Inflammatory macrophage (primary cell): ENCODE results near the gene MROH7.

ENCODE experiments used
- DNase-seq, 2 donors: peaks; one replicate each; pipeline ENCODE4 v3.0.0-alpha.2; 2020 to 2022

Gene MROH7

DNA sequence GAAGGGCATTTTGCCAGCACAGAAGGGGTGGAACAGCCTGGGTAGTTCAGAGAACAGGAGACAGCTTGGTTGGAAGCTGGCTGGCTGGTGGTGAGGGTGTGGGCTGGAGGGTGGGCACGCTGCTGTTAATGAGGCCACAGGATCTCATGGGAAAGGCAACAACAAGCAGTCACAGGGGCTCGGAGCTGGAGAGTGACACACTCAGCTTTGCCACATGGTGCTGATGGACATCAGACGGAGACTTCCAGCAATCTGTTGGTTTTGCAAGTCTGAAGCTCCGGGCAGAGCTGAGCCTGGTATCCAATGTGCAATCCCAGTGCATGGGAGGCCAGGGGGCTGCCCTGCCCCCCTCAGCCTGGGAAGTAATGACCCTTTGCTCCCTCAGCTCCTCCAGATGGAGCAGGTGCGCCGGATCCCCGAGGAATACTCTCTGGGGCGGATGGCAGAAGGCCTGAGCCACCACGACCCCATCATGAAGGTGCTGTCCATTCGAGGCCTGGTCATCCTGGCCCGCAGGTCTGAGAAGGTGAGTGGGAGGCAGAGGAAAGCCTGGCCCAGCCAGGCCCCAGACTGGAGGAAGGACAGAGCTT lies 58.4 kb downstream of the MROH7 start:
- no peak for DNase-seq

DNA sequence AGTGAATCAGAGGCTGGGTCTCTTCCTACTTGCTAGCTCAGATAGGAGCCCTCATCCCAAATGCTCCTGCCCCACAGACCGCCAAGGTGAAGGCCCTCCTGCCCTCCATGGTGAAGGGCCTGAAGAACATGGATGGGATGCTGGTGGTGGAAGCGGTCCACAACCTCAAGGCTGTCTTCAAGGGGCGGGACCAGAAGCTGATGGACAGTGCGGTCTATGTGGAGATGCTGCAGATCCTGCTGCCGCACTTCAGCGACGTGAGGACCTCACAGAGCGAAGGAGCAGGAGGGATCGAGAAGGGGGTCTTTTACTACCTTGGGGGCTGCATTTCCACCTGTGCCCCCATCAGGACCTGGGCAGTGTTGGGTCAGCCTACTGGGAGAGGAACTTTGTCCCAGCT lies 59.5 kb downstream of the MROH7 start:
- DNase-seq = no peak

DNA sequence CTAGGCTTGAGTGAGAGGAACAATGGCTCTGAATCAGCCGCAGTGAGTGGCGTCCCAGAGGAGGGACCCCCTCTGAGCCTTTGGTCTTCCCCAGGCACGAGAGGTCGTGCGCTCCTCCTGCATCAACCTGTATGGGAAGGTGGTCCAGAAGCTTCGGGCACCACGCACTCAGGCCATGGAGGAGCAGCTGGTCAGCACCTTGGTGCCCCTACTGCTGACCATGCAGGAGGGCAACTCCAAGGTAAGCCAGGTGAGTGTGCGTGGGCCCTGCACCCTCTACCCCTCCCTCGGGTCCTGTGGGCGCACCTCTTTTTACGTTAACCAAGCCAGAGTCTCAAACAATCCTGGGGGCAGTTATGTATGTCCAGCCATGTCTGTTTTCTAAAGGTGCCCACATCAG lies 60.4 kb downstream of the MROH7 start:
- DNase-seq = no peak

DNA sequence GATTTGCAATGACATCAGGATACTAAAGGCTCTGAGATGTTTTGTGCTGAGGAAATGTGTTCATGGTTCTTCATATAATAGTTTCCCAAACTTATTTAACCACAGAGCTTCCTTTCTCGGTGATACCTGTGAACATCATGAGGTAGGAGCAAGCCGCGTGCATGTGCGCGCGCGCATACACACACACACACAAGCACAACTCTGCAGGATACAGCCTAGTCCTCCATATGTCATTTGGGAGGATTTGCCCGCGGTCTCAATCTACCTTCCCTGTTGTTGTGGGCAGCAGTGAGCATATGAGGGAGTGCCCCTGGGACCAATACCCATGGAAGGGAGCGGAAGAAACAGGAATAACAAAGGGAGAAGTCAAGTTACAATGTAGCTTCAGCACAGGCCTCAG lies 61.9 kb downstream of the MROH7 start:
- no peak for DNase-seq

DNA sequence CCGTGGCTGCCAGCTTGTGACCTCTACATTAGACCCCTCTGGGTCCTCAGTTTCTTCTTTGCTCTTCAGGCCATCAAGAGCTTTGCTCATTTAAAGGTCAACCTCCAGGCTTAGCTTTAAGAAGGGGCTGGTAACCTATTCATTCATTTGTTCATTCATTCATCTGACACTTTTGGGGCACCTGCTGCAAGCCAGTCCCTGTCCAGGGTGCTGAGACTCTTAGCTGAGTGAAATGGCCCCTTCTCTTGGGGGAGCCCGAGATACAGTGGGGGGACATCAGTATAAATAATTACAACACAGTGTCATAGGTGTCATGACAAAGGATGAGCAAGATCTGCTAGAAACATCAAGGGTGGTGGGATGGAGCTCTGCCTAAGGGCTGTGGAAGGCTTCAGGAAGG lies 63.6 kb downstream of the MROH7 start:
- no peak for DNase-seq

DNA sequence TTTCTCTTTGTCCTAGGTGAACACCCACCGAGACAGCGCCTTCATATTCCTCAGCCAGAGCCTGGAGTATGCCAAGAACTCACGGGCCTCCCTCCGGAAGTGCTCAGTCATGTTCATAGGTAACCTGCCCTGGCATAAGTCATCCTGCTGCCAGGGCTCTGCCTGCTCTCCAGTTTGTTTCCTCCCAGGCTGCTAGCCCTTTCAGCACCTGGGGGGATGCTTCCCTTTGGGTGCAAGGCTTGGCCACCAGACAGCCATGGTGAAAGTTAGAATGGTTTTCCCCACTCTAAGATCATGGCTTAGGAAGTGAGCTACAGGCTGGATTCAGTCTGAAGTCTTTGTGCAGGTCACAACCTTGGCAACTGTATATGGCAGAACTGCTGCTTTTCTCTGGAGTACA lies 64.8 kb downstream of the MROH7 start:
- no peak for DNase-seq

GRCh38 chr1:54708385-54708784 lies 66.8 kb downstream of the MROH7 start:
- DNase-seq = no peak

- DNase-seq = no peak
Measured at GRCh38 chr1:54709547-54710292, 68.1 kb downstream of the MROH7 start.

DNA sequence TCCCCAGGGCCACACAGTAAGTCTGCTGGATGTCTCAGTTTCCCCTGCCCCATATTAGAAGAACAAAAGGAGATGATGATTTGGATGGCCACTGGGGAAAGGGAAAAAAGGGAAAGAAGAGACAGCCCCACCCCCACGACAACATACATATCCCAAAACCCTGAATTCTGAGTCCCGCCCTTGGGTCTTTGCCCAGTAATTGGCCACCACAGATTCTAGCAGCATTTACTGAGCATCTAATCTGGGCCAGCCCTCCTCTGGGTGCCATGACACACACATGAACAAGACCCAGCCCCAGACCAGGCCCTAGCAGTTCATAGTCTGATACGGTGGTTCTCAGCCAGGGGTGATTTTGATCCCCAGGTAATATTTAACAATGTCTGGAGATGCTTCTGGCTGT lies 68.8 kb downstream of the MROH7 start:
- no peak for DNase-seq

DNA sequence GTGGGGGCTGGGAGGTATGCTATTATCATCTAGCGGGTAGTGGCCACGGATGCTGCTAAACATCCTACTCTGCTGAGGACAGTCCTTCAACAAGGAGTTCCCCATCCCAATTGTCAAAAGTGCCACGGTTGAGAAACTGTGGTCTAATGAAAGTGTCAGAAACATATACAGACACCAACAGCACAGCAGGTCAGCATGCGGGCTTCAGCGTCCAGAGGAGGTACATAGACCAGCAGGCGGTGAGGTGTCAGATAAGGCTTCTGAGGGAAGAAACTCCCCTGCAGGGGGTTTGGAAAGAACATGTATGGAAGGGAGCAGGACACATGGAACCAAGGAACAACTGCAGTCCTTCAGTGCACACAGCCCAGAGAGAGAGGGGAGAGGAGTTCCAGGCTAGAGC lies 69.3 kb downstream of the MROH7 start:
- no peak for DNase-seq

- DNase-seq = no peak
Measured at GRCh38 chr1:54711536-54711935, 70.0 kb downstream of the MROH7 start.

GRCh38 chr1:54714881-54715492 lies 73.4 kb downstream of the MROH7 start:
- no peak for DNase-seq

- peak; percentile 86 to 89 for DNase-seq
Measured at GRCh38 chr1:54715493-54716298, 74.1 kb downstream of the MROH7 start, which contains the start of gene TTC4. Gene TTC4 (plus strand): TSS chr1:54715861. CDS start chr1:54715909, 48 bp downstream.

DNA sequence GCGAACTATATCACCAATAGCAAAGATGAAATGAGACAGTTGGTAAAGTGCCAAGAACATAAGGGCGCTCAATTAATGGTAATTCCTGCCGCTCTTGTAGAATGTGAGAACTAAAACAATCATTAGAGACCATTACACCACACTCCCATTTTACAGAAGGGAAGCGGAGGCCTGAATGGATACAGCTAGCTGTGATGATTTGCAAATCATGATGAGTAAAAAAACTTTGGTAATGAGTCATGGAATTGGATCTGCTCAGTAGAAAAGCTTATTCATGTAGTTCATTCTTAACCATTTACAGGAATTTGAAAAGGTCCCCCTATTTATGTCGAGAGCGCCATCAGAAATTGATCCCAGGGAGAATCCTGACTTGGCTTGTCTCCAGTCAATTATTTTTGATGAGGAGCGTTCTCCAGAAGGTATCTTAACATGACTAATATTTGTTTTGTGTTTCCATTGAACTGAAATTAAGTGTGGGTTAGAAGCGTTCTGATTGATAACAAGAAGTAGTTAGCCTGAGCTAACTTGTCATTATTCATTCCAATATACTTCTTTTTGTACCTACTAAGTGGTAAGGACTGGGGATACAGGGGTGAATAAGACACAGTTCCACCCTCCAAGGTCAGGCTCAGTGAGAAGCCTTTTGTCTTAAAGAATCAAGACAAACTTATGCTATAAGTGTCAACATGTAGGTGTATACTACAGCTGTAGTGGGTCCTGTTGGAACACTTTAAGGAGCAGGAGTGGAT lies 74.9 kb downstream of the MROH7 start:
- no peak for DNase-seq

- DNase-seq = no peak
Measured at GRCh38 chr1:54721719-54722118, 80.1 kb downstream of the MROH7 start.

GRCh38 chr1:54723985-54724384 lies 82.4 kb downstream of the MROH7 start:
- DNase-seq = no peak

- no peak for DNase-seq
Measured at GRCh38 chr1:54724771-54725170, 83.2 kb downstream of the MROH7 start.

DNA sequence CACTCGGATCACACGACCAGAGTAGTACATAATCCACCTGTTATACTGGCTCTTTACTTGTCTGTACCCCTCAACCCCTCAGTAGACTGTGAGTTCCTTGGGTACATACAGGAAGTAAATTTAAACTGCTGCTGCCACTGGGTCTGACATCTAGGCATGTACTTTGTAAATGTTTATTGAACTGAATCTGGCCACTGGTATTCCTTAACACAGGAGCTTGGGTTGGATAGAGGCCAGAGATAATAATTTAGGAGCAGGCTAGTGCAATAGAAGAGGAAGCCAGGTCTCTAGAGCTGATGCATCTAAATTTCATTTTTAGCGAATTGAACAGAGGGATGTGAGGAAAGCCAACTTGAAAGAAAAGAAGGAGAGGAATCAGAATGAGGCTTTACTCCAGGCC lies 86.4 kb downstream of the MROH7 start:
- no peak for DNase-seq

DNA sequence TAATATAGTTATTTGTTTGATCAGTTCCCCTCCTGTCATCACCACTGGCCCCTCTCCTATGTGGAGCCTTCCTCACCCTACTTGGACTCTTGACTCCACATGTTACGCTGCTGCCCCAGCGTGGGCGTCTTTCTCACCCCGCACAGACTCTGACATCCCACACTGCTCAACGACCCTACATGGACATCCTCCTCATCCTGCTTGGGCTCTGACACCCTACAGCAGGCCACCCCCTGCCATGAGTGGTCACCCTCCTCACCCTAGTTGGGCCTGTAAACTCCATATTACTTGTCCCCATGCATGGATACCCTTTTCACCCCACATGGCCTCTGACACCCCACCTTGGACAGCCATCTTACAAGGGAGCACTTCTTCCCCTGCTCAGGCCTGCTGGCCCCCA lies 95.1 kb downstream of the MROH7 start:
- DNase-seq = no peak

GRCh38 chr1:54738244-54738643 lies 96.7 kb downstream of the MROH7 start:
- DNase-seq = no peak

DNA sequence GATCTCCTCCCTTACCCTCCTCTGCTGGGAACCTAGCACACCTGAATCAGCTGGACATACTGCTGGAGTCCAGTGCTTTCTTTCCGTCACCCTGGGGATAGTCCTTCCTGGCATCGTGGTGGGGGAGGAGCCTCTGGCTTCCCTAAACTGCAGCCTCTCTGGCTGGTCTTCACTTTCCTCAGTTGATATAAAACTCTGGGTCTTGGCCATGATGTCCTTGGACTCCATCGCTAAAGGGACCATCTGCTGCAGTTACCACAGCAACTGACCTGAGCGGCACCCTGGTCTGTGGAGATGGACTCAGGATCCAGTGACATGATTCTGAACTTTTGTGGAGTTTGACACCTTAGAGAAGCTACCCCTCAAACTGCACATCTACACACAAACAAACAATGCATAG lies 99.9 kb downstream of the MROH7 start:
- no peak for DNase-seq

DNA sequence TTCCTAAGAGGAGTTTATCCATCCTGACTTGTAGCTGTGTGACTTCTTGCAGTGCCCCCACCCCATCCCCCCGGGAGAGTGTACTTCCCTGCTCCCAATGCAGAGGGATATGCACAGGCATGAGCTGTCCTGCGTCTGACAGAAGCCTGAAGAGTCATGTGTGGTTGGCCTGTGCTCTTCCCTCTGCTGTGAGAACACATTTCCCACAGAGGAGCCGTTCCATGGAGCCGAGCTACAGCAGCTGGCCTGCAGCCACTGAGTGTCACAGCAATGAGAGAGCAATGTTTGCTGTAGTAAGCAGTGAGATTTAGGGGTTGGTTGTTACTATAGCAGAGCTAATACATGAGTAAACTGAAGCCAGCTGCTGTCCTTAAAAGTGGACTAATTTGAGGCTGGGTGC lies 100.7 kb downstream of the MROH7 start:
- no peak for DNase-seq
